22Rv1 (cell line): Measurements from ENCODE around the gene HAUS7.

Experiments
- ZFX ChIP-seq: fragments of 450-650 bp; IDR thresholded peaks from 2 replicates; pipeline ENCODE4 v1.6.1; 2017; ENCODE audit warnings: antibody characterized with exemption, borderline replicate concordance
- TF ChIP-seq, protein P1 (sequence below): fragments of 450-650 bp; IDR thresholded peaks from 2 replicates; pipeline ENCODE4 v1.5.1; 2017; ENCODE audit warnings: mild to moderate bottlenecking

DNA sequence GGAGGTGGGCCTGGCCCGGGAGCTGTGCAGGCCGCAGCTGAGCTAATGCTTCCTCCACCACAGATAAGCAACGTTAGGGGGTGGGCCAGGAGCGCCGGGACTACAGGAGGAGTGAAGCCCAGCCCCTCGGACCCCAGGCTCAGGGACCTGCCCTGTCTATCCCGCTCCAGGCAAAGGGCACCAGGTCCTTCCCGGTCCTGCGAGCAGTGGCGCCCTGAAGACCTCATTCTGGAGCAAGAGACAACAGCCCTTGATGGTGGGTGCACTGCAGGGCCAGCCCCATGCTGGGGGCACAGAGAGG, 23.8 kb downstream of the HAUS7 start:
- TF ChIP-seq, protein P1, sequence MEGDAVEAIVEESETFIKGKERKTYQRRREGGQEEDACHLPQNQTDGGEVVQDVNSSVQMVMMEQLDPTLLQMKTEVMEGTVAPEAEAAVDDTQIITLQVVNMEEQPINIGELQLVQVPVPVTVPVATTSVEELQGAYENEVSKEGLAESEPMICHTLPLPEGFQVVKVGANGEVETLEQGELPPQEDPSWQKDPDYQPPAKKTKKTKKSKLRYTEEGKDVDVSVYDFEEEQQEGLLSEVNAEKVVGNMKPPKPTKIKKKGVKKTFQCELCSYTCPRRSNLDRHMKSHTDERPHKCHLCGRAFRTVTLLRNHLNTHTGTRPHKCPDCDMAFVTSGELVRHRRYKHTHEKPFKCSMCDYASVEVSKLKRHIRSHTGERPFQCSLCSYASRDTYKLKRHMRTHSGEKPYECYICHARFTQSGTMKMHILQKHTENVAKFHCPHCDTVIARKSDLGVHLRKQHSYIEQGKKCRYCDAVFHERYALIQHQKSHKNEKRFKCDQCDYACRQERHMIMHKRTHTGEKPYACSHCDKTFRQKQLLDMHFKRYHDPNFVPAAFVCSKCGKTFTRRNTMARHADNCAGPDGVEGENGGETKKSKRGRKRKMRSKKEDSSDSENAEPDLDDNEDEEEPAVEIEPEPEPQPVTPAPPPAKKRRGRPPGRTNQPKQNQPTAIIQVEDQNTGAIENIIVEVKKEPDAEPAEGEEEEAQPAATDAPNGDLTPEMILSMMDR: no peak
- TF ChIP-seq ZFX: no peak
